Measurements from ENCODE around the gene RALGPS1.

Gene RALGPS1

GRCh38 chr9:127124111-127124531, 209.5 kb downstream of the RALGPS1 start:
- DNase-seq: no peak

- no peak for DNase-seq
Observed at GRCh38 chr9:127124792-127125191, 210.2 kb downstream of the RALGPS1 start.

- no peak for DNase-seq
Observed at GRCh38 chr9:127126971-127127370, 212.4 kb downstream of the RALGPS1 start.

- peak; percentile 49 for DNase-seq
Observed at GRCh38 chr9:127128341-127129072, 213.9 kb downstream of the RALGPS1 start.

GRCh38 chr9:127129073-127129717, 214.6 kb downstream of the RALGPS1 start:
- no peak for DNase-seq

- no peak for DNase-seq
Observed at GRCh38 chr9:127129718-127130085, 215.1 kb downstream of the RALGPS1 start.

GRCh38 chr9:127130235-127130634, 215.7 kb downstream of the RALGPS1 start:
- DNase-seq: no peak

GRCh38 chr9:127130661-127131538, 216.3 kb downstream of the RALGPS1 start:
- DNase-seq: peak; percentile 96

GRCh38 chr9:127131871-127132270, 217.3 kb downstream of the RALGPS1 start:
- DNase-seq: peak; percentile 68

GRCh38 chr9:127132375-127132774, 217.8 kb downstream of the RALGPS1 start:
- no peak for DNase-seq

GRCh38 chr9:127132921-127133647, 218.5 kb downstream of the RALGPS1 start:
- peak; percentile 40 for DNase-seq

- DNase-seq: peak; percentile 79
Observed at GRCh38 chr9:127133739-127134167, 219.2 kb downstream of the RALGPS1 start.

GRCh38 chr9:127135056-127135745, 220.6 kb downstream of the RALGPS1 start:
- no peak for DNase-seq

- DNase-seq: no peak
Observed at GRCh38 chr9:127136081-127136879, 221.7 kb downstream of the RALGPS1 start.

GRCh38 chr9:127136880-127137639, 222.5 kb downstream of the RALGPS1 start:
- DNase-seq: no peak

GRCh38 chr9:127137640-127138360, 223.2 kb downstream of the RALGPS1 start:
- no peak for DNase-seq

- DNase-seq: no peak
Observed at GRCh38 chr9:127138444-127138843, 223.9 kb downstream of the RALGPS1 start.

- DNase-seq: no peak
Observed at GRCh38 chr9:127139071-127139731, 224.6 kb downstream of the RALGPS1 start.

- no peak for DNase-seq
Observed at GRCh38 chr9:127139775-127140174, 225.2 kb downstream of the RALGPS1 start.

All from HCEC 1CT (cell line).